Nephron progenitor cell (in vitro differentiated cells): ENCODE measurements around the gene NRCAM.

Experiments
- DNase-seq: peaks from one replicate; pipeline ENCODE4 v3.0.0; 2021
- H3K27ac Mint-ChIP-seq: 2 replicates; pipeline ENCODE4 v1.8.0; 2021; ENCODE audit warnings: mild to moderate bottlenecking, moderate library complexity, mixed read lengths
- H3K27me3 Mint-ChIP-seq: 2 replicates; pipeline ENCODE4 v1.8.0; 2021; ENCODE audit warnings: mild to moderate bottlenecking, low read depth, mixed read lengths; ENCODE audit not compliant: poor library complexity
- H3K36me3 Mint-ChIP-seq: 2 replicates; pipeline ENCODE4 v1.8.0; 2021; ENCODE audit warnings: low read depth, mixed read lengths
- H3K4me1 Mint-ChIP-seq: 2 replicates; pipeline ENCODE4 v1.8.0; 2021; ENCODE audit warnings: mixed read lengths
- H3K4me3 Mint-ChIP-seq: 2 replicates; pipeline ENCODE4 v1.8.0; 2021; ENCODE audit warnings: mild to moderate bottlenecking, moderate library complexity, mixed read lengths
- H3K9me3 Mint-ChIP-seq: 2 replicates; pipeline ENCODE4 v1.8.0; 2021; ENCODE audit warnings: mild to moderate bottlenecking, moderate library complexity, mixed read lengths
- CTCF ChIP-seq: fragments of 200-600 bp; sonication (generic); IDR thresholded peaks from 2 replicates; pipeline ENCODE4 v1.5.0; 2021; ENCODE audit warnings: antibody characterized with exemption

NRCAM gene

GRCh38 chr7:108129018-108129965, 326.9 kb downstream of the NRCAM start:
- Mint-ChIP-seq H3K36me3 (no peaks in the 10 kb centered on the region), H3K27me3 (peaks cover 10% of the 10 kb centered on the region), H3K27ac (no peak overlapping the region), H3K9me3 (no peaks in the 10 kb centered on the region), H3K4me3 (no peak overlapping the region), H3K4me1 (no peaks in the 10 kb centered on the region)
- no peak for TF ChIP-seq CTCF
- no peak for DNase-seq

GRCh38 chr7:108128514-108128913, 327.7 kb downstream of the NRCAM start:
- Mint-ChIP-seq H3K4me1 (no peaks in the 10 kb centered on the region), H3K9me3 (no peaks in the 10 kb centered on the region), H3K36me3 (no peaks in the 10 kb centered on the region), H3K4me3 (no peak overlapping the region), H3K27ac (no peak overlapping the region), H3K27me3 (peaks cover 10% of the 10 kb centered on the region)
- TF ChIP-seq CTCF = no peak
- no peak for DNase-seq

GRCh38 chr7:108127461-108127860, 328.8 kb downstream of the NRCAM start:
- Mint-ChIP-seq H3K27me3 (peaks cover 6% of the 10 kb centered on the region), H3K9me3 (no peaks in the 10 kb centered on the region), H3K27ac (no peak overlapping the region), H3K4me3 (no peak overlapping the region), H3K36me3 (no peaks in the 10 kb centered on the region), H3K4me1 (no peaks in the 10 kb centered on the region)
- TF ChIP-seq CTCF = no peak
- DNase-seq = no peak

GRCh38 chr7:108124820-108125219, 331.4 kb downstream of the NRCAM start:
- DNase-seq = no peak
- Mint-ChIP-seq H3K4me1 (no peaks in the 10 kb centered on the region), H3K4me3 (no peak overlapping the region), H3K9me3 (no peaks in the 10 kb centered on the region), H3K36me3 (no peaks in the 10 kb centered on the region), H3K27ac (no peak overlapping the region), H3K27me3 (peaks cover 3% of the 10 kb centered on the region)
- no peak for TF ChIP-seq CTCF

GRCh38 chr7:108122181-108122580, 334.1 kb downstream of the NRCAM start:
- no peak overlapping the region for H3K27ac Mint-ChIP-seq
- TF ChIP-seq CTCF = no peak

GRCh38 chr7:108120933-108121332, 335.3 kb downstream of the NRCAM start:
- peaks cover 11% of the 10 kb centered on the region for H3K27me3 Mint-ChIP-seq
- TF ChIP-seq CTCF = no peak
- H3K36me3 Mint-ChIP-seq = no peaks in the 10 kb centered on the region
- H3K4me3 Mint-ChIP-seq = no peak overlapping the region
- no peaks in the 10 kb centered on the region for H3K9me3 Mint-ChIP-seq
- H3K4me1 Mint-ChIP-seq = no peaks in the 10 kb centered on the region
- H3K27ac Mint-ChIP-seq = no peak overlapping the region
- DNase-seq = no peak

More at GRCh38 chr7:108122181-108122580, 334.1 kb downstream of the NRCAM start:
- Mint-ChIP-seq H3K4me3 (no peak overlapping the region), H3K36me3 (no peaks in the 10 kb centered on the region), H3K27me3 (peaks cover 7% of the 10 kb centered on the region), H3K9me3 (no peaks in the 10 kb centered on the region), H3K4me1 (no peaks in the 10 kb centered on the region)
- no peak for DNase-seq
